HepG2 (cell line): ENCODE data around the gene BTG2.

Experiments
- KMT2A ChIP-seq: sonication (generic); formaldehyde crosslinking; IDR thresholded peaks from 2 replicates; pipeline ENCODE4 v1.4.0; 2020; ENCODE audit warnings: missing genetic modification reagents
- NFE2L2 ChIP-seq: fragments of 150-350 bp; IDR thresholded peaks from 2 replicates; pipeline ENCODE4 v1.6.1; 2014; ENCODE audit warnings: low read length
- ZMYM4 ChIP-seq: sonication (generic); formaldehyde crosslinking; IDR thresholded peaks from 2 replicates; pipeline ENCODE4 v1.8.1; 2023; ENCODE audit warnings: mild to moderate bottlenecking, missing genetic modification reagents
- TF ChIP-seq, protein P1 (sequence below): sonication (generic); formaldehyde crosslinking; IDR thresholded peaks from 2 replicates; pipeline ENCODE4 v1.5.0; 2020; ENCODE audit warnings: mild to moderate bottlenecking, missing genetic modification reagents, moderate library complexity

DNA sequence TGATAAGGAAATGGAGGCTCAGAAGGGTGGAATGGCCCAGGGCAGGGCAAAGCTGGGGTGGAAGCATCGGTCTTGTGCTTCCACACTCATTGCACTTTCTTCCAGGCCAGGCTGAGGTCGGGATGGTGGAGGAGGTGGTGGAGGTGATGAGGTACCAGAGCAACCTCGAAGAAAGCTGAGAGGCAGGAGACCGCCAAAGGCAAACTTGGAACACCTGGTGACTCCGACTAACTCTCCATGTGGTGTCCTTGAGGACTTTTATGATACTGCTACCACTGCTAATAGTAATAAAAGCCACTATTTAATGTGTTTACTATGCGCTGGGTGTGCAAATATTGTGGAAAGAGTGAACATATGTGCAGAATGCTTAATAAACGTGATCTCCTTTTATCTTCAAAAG, 16.9 kb upstream of the BTG2 start:
- TF ChIP-seq, protein P1, sequence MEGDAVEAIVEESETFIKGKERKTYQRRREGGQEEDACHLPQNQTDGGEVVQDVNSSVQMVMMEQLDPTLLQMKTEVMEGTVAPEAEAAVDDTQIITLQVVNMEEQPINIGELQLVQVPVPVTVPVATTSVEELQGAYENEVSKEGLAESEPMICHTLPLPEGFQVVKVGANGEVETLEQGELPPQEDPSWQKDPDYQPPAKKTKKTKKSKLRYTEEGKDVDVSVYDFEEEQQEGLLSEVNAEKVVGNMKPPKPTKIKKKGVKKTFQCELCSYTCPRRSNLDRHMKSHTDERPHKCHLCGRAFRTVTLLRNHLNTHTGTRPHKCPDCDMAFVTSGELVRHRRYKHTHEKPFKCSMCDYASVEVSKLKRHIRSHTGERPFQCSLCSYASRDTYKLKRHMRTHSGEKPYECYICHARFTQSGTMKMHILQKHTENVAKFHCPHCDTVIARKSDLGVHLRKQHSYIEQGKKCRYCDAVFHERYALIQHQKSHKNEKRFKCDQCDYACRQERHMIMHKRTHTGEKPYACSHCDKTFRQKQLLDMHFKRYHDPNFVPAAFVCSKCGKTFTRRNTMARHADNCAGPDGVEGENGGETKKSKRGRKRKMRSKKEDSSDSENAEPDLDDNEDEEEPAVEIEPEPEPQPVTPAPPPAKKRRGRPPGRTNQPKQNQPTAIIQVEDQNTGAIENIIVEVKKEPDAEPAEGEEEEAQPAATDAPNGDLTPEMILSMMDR = no peak
- no peak for TF ChIP-seq NFE2L2
- TF ChIP-seq KMT2A (CRISPR knock-in tag) = no peak
- TF ChIP-seq ZMYM4 (CRISPR knock-in tag) = no peak
